WI38 (cell line): ENCODE data around the gene TARM1.
"Not testable (repeated sequence)": the region's sequence is repeated elsewhere in the genome, so short reads cannot be mapped to it uniquely, and the experiment has no call there.

Experiments used
- H3K4me3 ChIP-seq: 2 replicates; pipeline ENCODE4 v1.5.1; 2011; ENCODE audit warnings: low read depth, mild to moderate bottlenecking, control low read depth, low read length
- TF ChIP-seq, protein P1 (sequence below): IDR thresholded peaks from 2 replicates; pipeline ENCODE4 v1.5.1; 2012; ENCODE audit warnings: low read depth, mild to moderate bottlenecking, control low read depth, low read length

TARM1 gene

DNA sequence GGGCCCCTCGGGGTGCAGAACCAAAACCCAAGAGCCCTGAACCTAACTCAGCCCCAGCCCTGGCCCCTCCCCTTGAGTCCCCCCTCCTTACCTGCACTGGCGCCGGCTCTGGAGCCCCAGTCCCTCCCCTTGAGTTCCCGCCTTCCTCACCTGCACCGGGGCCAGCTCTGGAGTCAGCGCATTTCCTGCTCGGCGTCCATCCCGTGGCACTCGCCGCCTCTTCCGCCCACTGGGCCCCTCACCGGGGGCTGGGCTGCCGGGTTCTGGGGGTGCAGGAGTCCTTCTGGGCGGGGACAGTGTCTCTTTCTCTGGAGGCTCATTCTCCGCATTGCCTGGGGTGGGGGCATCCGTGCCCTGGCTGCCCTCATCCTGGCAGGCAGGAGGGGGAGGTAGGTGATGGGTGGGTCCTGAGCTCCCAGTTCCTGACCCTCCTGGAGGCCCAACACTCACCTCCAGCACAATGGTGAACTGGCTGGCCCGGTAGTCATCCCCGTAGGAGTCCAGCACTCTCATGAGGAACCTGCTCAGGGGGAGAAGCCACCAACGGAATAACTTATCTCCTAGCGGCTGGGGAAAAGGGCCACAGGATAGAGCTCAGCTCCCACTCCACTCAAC is 26.8 kb upstream of the TARM1 start:
- no peak overlapping the region for H3K4me3 ChIP-seq
- TF ChIP-seq, protein P1, sequence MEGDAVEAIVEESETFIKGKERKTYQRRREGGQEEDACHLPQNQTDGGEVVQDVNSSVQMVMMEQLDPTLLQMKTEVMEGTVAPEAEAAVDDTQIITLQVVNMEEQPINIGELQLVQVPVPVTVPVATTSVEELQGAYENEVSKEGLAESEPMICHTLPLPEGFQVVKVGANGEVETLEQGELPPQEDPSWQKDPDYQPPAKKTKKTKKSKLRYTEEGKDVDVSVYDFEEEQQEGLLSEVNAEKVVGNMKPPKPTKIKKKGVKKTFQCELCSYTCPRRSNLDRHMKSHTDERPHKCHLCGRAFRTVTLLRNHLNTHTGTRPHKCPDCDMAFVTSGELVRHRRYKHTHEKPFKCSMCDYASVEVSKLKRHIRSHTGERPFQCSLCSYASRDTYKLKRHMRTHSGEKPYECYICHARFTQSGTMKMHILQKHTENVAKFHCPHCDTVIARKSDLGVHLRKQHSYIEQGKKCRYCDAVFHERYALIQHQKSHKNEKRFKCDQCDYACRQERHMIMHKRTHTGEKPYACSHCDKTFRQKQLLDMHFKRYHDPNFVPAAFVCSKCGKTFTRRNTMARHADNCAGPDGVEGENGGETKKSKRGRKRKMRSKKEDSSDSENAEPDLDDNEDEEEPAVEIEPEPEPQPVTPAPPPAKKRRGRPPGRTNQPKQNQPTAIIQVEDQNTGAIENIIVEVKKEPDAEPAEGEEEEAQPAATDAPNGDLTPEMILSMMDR = no peak

DNA sequence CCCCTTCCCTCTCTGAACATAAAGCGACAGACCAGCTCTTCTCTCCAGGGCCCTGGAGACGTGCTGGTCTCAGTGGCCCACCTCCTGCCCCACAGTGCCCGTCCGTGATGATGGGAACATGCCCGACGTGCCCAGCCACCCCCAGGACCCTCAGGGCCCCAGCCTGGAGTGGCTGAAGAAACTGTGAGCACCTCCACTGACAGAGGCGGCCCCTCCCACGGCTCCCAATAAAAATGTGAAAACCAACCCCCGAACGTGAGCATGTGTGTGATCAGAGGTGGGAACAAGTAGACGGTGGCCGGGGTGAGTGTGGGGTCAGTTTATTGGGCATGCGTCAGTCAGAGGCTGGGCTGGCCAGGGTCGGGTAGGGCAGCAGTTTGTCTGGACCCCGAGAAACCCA is 25.6 kb upstream of the TARM1 start:
- H3K4me3 ChIP-seq = no peak overlapping the region
- TF ChIP-seq, protein P1 = no peak

DNA sequence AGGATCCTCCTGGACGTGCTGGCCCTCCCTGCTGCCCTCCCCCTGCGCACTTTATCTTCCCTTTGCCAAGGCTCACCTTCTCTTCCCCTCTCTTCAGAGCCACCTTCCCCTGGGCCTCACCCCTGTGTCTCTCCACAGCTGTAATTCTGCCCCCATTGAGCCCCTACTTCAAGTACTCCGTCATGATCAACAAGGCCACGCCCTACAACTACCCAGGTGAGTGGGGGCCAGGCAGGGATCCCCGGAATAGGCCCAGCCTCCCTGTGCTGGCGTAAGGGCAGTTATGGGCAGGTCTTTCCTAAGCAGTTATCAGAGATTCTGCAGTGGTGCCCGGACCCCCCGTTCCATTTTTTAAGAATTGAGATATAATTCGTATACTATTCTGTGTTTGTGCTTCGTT is 24.6 kb upstream of the TARM1 start:
- H3K4me3 ChIP-seq = no peak overlapping the region
- TF ChIP-seq, protein P1 = no peak

- TF ChIP-seq, protein P1 = no peak
- no peak overlapping the region for H3K4me3 ChIP-seq
Observed at GRCh38 chr19:54104998-54105715, 24.0 kb upstream of the TARM1 start.

- peak within 1 kb of the TSS; percentile 87 for H3K4me3 ChIP-seq
- TF ChIP-seq, protein P1 = no peak
Observed at GRCh38 chr19:54102421-54103169, 21.4 kb upstream of the TARM1 start, which contains the start of gene NDUFA3. Gene NDUFA3 (plus strand): TSS chr19:54102855. CDS start chr19:54102879, 24 bp downstream.

- TF ChIP-seq, protein P1 = no peak
- no peak within 1 kb of the TSS for H3K4me3 ChIP-seq
Observed at GRCh38 chr19:54100561-54100960, 19.4 kb upstream of the TARM1 start, which contains the start of gene OSCAR. Gene OSCAR (minus strand): TSS chr19:54100803. CDS start chr19:54100792, 11 bp downstream.

GRCh38 chr19:54099903-54100255 is 18.7 kb upstream of the TARM1 start:
- H3K4me3 ChIP-seq = not testable (repeated sequence)
